ENCODE results near the gene CYP24A1. TPM values are rescaled to one million over a fixed set of nuclear protein-coding genes. Genes with fewer than 3 reads are reported as not detected.

CYP24A1 gene
- total RNA-seq, 2 experiments from 2014 or later, result not detected

GRCh38 chr20:54189630-54190029, 15.8 kb upstream of the CYP24A1 start:
- POLR2A ChIA-PET, result no interaction called here
- Mint-ChIP-seq H3K36me3 (ENCODE audit: low read depth) (no peaks in the 10 kb centered on the region), H3K27ac (no peak overlapping the region), H3K4me3 (no peak overlapping the region), H3K27me3 (peaks cover 13% of the 10 kb centered on the region), H3K4me1 (ENCODE audit: low read depth) (no peaks in the 10 kb centered on the region), H3K9me3 (no peaks in the 10 kb centered on the region)
- CTCF ChIA-PET, result no interaction called here
- TF ChIP-seq CTCF (IDR thresholded peaks at IDR 0.05), result no peak
- intact Hi-C loops (cut with micrococcal nuclease), result no loop called here
- no peak for ATAC-seq
- DNase-seq, result no peak

- no peak for TF ChIP-seq CTCF (IDR thresholded peaks at IDR 0.05)
- H3K36me3 Mint-ChIP-seq (ENCODE audit: low read depth), result no peaks in the 10 kb centered on the region
- H3K9me3 Mint-ChIP-seq, result no peaks in the 10 kb centered on the region
- ChIA-PET POLR2A (no interaction called here), CTCF (interaction anchor here (1.3 kb wide), 1 partner anchor 12 kb away, joined by 4 read pairs; no protein-coding TSS in a partner anchor)
- H3K4me3 Mint-ChIP-seq, result no peak overlapping the region
- ATAC-seq, result no peak
- no peaks in the 10 kb centered on the region for H3K4me1 Mint-ChIP-seq (ENCODE audit: low read depth)
- peaks cover 13% of the 10 kb centered on the region for H3K27me3 Mint-ChIP-seq
- H3K27ac Mint-ChIP-seq, result no peak overlapping the region
- intact Hi-C loops (cut with micrococcal nuclease), result no loop called here
- DNase-seq, result no peak
These were observed 14.5 kb upstream of the CYP24A1 start for GRCh38 chr20:54188132-54188849.

- intact Hi-C loops (cut with micrococcal nuclease), result no loop called here
- CTCF ChIA-PET, result interaction anchor here (1.4 to 4.9 kb wide), 2 partner anchors 14 to 15 kb away, joined by 5 to 24 read pairs; no protein-coding TSS in a partner anchor
- no peak overlapping the region for H3K27ac Mint-ChIP-seq
- TF ChIP-seq CTCF (IDR thresholded peaks at IDR 0.05), result no peak
- ATAC-seq, result no peak
- H3K9me3 Mint-ChIP-seq, result no peaks in the 10 kb centered on the region
- POLR2A ChIA-PET, result no interaction called here
- H3K4me3 Mint-ChIP-seq, result no peak overlapping the region
- no peaks in the 10 kb centered on the region for H3K36me3 Mint-ChIP-seq (ENCODE audit: low read depth)
- no peaks in the 10 kb centered on the region for H3K4me1 Mint-ChIP-seq (ENCODE audit: low read depth)
- DNase-seq, result no peak
- H3K27me3 Mint-ChIP-seq, result peaks cover 13% of the 10 kb centered on the region
These were observed 11.3 kb upstream of the CYP24A1 start for GRCh38 chr20:54184904-54185626.

- no peak overlapping the region for H3K4me3 Mint-ChIP-seq
- no peak overlapping the region for H3K27ac Mint-ChIP-seq
- intact Hi-C loops (cut with micrococcal nuclease), result no loop called here
- no peaks in the 10 kb centered on the region for H3K4me1 Mint-ChIP-seq (ENCODE audit: low read depth)
- CTCF ChIA-PET, result interaction anchor here (1.1 to 4.9 kb wide), 2 partner anchors 15 to 81 kb away, joined by 6 to 24 read pairs; no protein-coding TSS in a partner anchor
- ATAC-seq (no peak), DNase-seq (no peak)
- POLR2A ChIA-PET, result no interaction called here
- H3K9me3 Mint-ChIP-seq, result no peaks in the 10 kb centered on the region
- H3K27me3 Mint-ChIP-seq, result peaks cover 16% of the 10 kb centered on the region
- no peak for TF ChIP-seq CTCF (IDR thresholded peaks at IDR 0.05)
- no peaks in the 10 kb centered on the region for H3K36me3 Mint-ChIP-seq (ENCODE audit: low read depth)
These were observed 10.3 kb upstream of the CYP24A1 start for GRCh38 chr20:54184071-54184470.

GRCh38 chr20:54180931-54181330, 7.1 kb upstream of the CYP24A1 start:
- Mint-ChIP-seq H3K36me3 (ENCODE audit: low read depth) (no peaks in the 10 kb centered on the region), H3K4me3 (no peak overlapping the region), H3K27me3 (peaks cover 31% of the 10 kb centered on the region), H3K9me3 (no peaks in the 10 kb centered on the region), H3K4me1 (ENCODE audit: low read depth) (no peaks in the 10 kb centered on the region), H3K27ac (no peak overlapping the region)
- no peak for TF ChIP-seq CTCF (IDR thresholded peaks at IDR 0.05)
- intact Hi-C loops (cut with micrococcal nuclease), result no loop called here
- ATAC-seq (no peak), DNase-seq (no peak)
- CTCF ChIA-PET, result interaction anchor here (2.0 to 4.9 kb wide), 2 partner anchors 19 to 78 kb away, joined by 6 to 24 read pairs; no protein-coding TSS in a partner anchor
- POLR2A ChIA-PET, result interaction anchor here (0.6 kb wide), 1 partner anchor 104 kb away, joined by 4 read pairs; no protein-coding TSS in a partner anchor
